ENCODE measurements around the gene TRAF7.
"Not testable (repeated sequence)": the region's sequence is repeated elsewhere in the genome, so short reads cannot be mapped to it uniquely, and the experiment has no call there.

Gene TRAF7

DNA sequence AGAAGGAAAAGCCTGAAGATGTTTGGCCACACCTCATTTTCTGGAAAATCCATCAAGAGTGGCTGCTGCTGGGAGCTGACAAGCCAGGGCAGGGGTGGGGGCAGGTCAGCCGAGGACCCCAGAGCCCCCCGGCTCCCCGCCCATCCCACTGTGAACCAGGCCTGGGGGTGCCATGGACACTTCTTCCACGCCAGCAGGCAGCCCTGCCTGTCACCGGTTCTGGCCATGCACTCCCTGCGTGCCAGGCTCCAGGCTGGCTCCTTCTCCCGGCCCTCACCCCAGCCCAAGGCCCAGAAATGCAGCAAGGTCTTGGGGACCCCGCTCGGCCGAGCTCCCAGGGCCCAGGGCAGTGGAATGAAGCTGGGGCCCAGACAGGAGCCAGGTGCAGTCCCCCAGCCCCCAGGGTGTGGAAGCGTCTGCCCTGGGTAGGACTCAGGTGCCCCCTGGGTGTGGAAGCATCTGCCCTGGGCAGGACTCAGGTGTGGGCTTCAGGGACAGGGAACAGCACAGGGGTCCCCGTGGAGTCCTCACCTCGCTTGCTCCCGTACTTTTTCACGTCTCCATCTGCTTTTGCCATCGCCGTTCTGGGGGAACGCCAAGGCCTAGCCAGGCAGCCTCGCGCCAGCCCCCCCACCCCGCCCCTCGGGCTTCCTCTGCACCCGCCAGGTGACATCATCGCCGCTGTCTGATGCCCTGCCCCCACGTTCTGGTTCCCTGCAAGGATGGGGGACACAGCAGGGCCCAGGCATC lies 32.5 kb upstream of the TRAF7 start:
- DNase-seq = not testable (repeated sequence)

DNA sequence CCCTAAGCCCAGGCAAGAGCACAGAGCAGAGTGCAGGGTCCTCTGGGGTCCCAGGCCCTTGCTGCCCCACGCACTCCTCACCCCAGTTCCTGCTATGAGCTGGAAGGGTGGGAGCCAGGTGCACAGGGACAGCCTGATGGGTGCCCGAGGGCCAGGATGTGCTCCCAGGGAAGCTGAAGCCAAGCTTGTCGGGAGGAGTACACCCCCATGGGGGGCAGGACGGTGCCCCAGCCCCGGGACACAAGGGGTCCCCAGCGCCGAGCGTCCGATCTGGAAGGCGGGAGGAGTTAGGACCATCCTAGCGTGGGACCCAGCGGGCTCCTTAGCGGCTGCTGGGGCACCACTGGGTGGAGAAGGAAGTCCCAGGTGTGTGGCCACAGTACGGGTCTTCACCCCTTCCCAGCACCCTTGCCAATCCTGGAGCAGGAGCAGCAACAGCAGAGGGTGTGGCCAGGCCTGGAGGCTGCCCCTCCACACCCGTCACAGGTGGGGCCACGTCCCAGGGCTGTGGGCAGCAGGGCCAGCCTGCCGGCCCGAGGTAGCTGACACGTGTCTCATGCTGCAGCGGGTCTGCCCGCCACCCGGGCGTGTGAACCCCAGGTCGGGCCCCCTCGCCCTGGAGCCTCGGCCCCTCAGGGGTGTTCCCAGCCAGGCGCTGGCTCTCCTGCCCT lies 31.7 kb upstream of the TRAF7 start:
- not testable (repeated sequence) for DNase-seq

DNA sequence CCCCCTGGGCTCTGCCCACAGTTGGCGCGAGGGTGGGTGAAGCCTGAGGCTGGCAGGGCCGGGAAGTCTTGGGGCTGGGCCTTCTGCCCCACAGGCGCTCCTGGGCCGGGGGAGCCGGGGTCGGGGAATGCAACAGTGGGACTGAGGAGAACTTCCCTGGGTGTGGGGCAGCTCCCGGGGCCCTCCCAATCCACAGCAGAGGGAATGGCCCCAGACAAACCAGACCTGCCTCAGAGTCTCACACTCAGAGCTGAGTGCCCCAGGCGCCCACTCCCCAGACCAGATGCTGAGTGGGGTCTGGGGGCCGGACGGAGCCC lies 31.2 kb upstream of the TRAF7 start:
- not testable (repeated sequence) for DNase-seq

DNA sequence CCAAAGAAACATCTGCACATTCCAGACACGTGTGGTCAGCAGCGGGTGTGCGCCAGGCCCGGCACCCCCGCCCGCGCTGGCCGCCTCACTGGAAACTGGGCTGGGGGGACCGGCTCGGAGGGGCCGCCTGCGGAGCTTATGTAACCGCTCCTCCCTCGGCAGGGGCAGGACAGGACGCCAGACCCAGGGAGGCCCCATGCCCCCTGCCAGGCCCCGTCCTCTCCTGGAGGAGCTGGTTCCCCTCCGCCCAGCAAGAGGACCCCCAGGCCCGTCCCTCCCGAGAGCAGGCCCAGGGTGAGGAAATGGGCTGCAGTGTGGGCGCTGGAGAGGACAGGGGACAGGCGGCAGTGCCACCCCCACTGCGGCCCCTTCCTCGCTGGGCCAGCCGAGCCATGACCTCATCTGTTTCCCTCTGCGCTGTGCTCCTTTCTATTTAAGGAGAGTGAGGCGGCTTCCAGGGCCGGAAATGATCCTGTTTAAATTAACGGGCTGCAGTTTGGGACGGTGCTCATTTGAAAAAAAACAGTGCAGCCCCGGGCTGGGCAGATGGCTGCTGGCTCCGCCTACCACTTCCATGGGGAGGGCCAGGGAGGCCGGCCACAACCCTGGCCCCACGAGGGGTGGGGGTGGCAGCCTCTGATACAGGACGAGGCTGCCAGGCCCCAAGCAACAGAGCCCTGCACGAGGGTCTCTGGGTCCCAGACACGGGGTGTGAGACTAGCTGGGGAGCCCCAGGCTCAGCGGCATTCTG lies 30.7 kb upstream of the TRAF7 start:
- DNase-seq = not testable (repeated sequence)

DNA sequence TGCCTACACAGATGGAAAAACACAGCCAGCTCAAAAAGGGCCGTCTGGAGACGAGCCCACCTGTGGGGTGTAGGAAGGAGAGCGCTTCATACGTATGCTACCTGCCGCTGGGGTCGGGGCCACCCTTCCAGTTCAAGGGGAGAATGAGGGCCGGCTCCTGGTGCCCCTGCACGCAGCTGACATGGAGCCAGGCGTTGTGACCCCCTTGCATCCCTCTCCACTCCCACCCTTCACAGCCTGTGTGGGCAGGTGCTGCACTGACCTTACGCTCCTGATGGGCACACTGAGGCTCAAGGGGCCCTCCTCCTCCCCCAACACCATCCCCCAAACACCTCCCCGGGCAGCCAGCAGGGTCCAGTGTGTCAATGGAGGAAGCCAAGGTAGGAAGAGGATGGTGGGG lies 30.0 kb upstream of the TRAF7 start:
- DNase-seq = not testable (repeated sequence)

DNA sequence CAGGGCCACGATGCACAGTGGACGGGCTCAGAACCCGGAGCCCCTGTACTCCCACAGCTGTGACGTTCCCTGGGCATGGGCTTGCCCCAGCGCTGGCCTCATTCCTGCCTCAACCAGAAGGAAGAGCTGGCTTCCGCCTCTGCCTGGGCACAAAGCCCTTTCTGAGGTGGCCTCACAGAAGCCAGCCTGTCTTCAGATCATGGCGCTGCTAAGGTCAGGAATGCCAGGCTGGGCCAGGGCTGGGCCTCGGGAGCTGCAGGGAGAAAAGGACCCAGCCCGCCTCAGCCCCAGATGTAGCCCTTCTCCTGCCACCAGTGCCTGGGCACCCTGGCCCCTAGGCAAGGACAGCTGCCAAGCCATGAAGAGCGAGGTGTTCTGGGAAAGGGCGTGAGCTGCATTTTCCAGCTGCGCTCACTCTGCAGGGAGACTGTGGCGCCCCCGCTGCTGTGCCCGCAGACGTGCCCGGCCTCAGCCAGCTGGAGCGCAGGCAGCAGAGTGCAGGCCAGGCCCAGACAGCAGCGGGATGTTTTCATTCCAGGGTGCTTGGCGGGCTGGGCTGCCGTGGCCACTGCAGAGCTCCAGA lies 29.3 kb upstream of the TRAF7 start:
- DNase-seq = not testable (repeated sequence)

DNA sequence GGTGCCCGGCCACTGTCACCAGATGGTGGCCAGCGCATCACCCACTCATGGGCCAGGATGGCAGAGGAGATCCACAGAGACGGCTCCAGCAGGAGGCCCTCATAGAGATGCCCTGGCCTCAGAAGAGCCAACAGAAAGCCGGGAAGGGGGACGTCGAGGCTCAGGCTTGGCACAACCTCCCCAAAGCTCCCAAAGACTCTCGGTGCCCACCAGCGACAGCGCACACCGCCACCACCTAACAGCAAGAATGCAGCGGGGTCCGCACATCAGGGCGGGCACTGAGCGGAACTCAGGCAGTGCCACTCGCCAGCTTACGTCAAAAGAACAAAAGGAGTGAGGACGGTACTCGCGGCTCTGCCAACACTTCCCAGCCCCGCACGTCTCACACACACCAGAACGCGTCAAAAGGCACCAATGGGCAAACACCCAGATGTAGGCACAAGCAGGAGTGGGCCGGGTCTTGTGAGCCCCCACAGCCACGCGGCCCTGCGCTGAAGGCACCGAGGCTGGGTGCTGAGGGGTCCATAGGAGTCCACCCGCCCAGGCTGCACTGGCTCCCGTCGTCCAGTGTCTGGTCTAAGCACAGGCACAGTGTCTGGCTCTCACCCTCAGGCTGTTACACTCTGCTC lies 28.5 kb upstream of the TRAF7 start:
- not testable (repeated sequence) for DNase-seq

DNA sequence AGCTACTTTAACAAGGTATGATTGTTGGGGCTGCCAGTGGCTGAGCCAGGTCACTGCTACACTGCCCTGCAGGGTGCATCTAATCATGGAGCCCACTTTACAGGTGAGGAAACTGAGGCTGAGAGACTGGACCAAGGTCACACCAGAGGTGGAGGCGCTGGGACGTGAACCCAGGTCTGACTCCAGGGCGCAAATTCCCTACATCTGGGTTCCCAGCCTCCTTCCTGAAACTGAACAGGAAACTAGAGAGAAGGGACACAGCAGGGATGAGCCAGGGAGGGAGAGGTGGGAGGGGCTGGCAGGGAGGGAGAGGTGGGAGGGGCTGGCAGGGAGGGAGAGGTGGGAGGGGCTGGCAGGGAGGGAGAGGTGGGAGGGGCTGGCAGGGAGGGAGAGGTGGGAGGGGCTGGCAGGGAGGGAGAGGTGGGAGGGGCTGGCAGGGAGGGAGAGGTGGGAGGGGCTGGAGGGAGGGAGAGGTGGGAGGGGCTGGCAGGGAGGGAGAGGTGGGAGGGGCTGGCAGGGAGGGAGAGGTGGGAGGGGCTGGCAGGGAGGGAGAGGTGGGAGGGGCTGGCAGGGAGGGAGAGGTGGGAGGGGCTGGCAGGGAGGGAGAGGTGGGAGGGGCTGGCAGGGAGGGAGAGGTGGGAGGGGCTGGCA lies 27.8 kb upstream of the TRAF7 start:
- peak; percentile 58 for DNase-seq

DNA sequence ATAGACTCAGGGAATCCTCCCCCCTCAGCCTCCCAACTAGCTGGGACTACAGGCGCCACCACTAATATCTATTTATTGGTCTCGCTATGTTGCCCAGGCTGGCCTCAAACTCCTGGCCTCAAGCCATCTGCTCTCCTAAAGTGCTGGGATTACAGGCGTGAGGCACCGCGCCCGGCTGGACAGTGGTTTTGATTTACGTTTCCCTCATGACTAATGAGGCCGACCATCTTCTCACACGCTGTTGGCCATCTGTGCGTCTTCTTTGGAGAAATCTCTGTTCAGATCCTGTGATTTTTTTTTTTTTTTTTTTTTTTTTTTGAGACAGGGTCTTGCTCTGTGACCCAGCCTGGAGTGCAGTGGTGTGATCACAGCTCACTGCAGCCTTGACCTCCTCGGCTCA lies 26.3 kb upstream of the TRAF7 start:
- not testable (repeated sequence) for DNase-seq

DNA sequence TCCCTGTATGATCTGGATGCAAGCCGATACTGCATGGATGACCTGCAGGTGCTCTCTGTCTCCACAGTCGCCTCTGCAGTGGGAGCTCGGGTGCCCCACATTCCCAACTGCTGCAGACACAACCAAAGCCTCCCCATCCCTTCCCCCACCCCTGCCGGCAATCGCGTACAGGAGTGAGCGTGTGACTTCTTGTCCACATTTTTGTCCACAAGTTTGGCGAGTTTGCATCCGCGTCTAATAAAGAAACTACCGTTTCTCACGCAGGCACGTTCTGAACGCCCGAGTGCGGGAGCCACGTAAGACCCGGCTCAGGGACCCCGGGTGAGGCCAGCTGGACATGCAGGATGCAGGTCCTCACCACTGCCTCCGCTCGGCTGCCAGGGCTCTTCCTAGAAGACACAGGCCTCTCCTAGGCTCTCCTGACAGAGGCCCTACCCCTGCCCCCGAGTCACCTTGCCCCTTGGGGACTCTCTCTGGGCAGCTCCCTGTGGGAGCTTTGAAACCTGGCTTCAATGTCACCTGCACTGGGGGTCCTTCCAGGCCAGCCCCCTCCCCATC lies 25.6 kb upstream of the TRAF7 start:
- DNase-seq = not testable (repeated sequence)

DNA sequence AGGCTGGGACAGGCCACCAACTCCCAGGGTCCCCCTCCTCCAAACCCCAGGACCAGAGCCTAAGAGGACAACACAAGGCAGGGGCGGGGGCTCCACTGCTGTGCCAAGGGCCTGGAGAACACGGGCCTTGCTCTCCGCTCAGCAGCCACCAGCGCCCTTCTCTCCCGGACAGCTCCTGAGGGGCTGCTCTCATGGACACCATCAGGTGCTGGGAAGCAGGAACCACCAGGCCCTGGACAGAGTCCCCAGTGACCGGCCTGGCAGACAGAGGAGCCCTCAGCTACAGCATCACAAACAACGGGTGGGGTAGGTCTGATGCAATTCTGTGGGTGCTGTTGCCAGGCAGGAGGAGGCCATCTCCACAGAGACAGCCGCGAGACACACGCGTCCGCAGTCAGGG lies 21.8 kb upstream of the TRAF7 start:
- not testable (repeated sequence) for DNase-seq

DNA sequence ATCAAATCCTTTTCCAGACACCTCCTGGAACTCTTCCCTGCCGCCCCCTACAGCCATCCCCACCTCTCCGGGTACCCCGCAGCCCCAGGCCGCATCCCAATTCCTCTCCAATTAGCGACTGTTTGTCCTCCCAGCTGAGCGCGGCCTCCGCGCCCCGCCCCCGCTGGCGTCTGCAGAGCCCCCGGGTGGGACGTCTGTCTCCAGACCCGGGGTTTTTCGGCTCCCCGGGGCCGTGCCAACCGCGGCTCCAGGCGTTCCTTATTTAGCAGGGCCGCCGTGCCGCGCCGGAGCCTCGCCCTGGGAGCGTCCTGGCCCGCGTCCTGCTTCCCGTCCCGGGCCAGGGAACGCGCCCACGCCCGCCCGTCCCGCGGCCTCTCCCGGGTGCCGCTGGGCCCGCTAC lies 20.5 kb upstream of the TRAF7 start:
- not testable (repeated sequence) for DNase-seq

DNA sequence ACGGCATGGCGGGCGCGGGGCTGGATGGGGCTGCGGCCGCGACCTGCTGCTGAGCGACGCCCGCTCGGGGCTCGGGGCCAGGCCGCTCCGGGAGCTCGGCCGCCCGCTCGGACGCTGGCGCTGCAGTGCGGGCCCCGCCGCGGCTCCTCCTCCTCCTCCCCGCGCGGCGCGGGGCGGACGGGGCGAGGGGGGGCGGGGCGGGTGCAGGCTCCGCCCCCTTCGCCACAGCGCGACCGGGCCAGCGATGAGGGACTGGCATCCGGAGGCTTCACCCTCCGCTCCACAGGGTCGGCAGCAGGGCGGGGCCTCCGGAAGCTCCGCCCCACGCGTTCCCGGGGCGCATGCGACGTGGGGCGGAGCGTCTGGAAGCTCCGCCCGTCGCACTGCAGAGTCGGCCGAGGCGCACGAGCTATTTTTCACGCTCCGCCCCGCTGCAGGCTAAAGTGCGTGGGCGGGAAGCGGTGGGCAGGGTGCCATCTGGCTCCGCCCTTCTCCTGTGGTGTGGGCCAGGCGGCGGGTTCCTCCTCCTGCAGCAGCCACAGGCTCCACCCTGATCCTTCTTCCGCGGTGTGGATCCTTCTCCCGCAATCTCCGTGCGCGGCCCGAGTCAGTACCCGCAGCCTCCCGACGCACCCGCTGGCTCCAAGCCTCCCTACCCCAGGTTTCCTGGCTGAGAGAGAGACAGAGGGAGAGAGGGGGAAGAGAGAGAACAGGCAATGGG lies 19.7 kb upstream of the TRAF7 start, which contains the start of gene PKD1:
Gene PKD1, minus strand, starts transcription at position 129 of the 721 bp plus-strand sequence. CDS start 209 bp downstream, outside the sequence.
- DNase-seq = peak; percentile 90

DNA sequence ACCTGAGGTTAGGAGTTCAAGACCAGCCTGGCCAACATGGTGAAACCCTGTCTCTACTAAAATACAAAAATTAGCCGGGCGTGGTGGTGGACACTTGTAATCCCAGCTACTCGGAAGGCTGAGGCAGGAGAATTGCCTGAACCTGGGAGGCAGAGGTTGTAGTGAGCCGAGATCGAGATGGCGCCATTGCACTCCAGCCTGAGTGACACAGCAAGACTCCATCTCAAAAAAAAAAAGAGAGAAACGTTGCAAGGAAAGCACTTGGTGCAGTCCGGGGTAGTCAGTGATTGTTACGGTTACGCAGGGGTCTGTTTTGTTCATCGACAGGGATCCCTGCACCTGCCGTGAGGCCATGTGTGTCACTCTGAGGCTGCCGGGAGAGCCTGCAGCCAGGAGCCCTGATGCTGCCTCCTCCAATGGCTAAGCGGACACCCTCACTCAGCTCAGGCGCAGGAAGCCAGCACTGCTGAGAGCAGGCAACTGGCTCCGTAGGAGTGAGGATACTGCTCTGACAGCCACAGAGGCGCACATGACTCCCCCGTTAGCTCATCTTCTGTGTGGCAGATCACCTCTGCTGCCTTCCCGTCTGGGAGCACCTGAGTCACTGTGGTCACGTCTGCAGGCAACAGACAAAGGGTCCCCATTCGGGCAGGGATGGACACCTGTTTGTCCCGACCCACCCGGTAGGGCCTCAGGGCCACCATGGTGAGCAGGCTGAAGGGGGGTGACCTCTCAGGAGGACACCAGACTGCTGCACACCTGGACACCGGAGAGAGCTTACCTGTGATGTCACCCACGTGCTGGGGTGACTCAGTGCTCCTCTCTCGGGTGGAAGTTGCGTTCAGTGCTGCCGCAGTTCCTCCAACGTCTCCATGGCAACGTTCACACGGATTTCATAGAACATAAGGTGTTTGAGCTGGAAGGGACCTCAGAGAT lies 12.4 kb upstream of the TRAF7 start:
- DNase-seq = peak; percentile 32

DNA sequence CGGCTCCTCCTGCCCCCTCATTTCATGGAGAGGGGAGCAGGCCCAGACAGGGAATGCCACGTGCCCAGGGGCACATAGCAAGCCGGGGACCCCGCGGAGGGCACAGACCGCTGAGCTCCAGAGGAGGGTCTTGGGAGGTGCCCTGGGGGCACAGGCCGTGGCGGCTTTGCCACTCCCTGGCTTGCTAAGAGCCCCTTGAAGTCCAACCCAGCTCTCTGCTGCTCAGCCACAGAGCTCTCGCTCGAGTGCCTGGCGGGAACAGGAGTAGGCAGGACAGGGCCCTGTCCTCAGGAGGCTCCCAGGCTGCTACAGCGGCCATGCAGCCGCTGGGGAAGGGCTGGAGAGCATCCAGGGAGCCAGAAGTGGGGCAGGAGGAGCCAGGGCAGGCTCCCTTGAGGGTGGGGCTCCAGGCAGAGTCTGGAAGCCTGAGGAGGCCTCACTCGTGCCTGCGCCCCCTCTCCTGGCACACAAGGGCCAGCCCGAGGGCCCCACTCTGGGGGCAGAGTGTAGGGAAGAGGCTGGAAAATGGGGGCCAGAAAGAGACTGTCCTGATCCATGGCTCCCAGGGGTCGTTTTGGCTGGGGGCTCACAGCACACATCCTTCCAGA lies 11.6 kb upstream of the TRAF7 start:
- DNase-seq = no peak

DNA sequence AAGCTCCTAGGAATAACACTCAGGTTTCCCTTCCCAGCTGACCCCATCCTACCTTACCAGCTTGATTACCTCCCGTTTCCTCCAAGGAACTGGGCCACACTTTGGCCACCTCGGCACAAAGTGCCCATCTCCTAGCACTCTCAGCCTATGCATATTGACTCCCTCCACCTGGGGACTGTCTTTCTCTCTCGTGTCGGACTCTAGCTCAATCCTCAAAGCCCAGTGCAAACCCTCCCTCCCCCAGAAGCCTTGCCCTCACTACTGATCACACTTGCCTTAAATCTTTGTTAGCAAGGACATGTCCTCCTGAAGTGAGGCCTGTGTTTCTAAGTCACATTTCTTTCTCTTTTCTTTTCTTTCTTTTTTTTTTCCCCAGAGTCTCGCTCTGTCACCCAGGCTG lies 9.7 kb upstream of the TRAF7 start:
- no peak for DNase-seq

DNA sequence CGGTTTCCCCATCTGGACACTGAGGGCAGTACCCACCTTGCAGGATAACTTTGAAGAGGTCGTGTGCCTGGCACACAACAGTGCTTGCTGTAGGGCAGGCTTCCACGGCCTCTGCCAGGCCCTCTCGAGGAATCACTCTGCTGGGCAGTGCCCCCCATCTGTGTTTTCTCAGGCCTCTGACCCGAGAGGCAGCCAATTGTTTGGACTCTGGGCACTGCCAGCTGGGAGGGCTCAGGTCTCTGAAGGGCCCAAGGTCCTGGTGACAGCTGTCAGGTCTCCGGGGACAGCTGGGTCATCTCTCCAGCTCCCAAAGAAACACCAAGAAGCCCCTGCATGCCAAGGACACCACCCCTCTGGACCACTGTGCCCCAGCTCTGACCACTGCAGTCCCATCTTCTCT lies 8.2 kb upstream of the TRAF7 start:
- no peak for DNase-seq

DNA sequence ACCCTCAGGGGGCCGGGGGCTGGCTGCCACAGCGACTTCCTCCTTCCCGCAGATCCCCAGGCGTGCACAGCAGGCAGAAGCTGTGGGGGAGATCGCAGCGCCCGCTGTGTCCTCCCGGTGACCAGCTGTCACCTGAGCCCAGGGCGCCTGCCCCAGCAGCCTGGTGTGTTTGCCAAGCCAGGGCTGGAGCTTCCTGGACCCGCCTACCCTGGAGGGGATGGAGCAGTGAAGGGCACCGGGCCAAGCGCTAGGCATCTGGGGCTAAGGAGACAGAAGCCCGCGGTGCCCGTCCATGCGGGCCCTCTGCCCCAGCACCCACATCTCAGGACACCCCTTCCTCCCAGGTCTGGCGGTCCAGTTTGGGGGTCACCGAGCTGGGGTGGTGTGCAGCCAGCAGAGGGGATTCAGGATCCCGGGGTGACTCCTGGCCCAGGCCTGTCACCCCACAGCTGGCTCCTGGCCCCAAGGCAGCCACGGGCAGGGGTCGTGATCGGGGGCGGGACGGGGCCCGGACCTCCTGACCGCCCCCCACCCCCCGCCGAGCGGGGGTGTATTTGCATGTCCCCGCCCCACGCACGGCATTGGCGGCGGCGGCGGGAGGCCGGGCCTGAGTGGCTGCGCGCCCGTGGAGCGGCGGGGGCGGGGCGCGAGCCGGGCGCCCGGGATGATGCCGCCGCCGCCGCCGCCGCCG lies 7.5 kb upstream of the TRAF7 start, which contains the start of gene RAB26:
Gene RAB26, plus strand, starts transcription at position 645 of the 691 bp plus-strand sequence. CDS start 159 bp downstream, outside the sequence.
- peak; percentile 95 for DNase-seq
